Activated CD4-positive, alpha-beta T cell treated with anti-CD3 and anti-CD28 coated beads, Interleukin-2, Interleukin-6, amounts not matched to agents 100 ng/mL and 50 ng/mL, durations not matched to agents 16 hours and 8 hours (primary cell): ENCODE results near the gene PLEKHO2.

Experiments used
- DNase-seq: peaks from one replicate; pipeline ENCODE4 v3.0.0-alpha.2; 2020

Gene PLEKHO2

DNA sequence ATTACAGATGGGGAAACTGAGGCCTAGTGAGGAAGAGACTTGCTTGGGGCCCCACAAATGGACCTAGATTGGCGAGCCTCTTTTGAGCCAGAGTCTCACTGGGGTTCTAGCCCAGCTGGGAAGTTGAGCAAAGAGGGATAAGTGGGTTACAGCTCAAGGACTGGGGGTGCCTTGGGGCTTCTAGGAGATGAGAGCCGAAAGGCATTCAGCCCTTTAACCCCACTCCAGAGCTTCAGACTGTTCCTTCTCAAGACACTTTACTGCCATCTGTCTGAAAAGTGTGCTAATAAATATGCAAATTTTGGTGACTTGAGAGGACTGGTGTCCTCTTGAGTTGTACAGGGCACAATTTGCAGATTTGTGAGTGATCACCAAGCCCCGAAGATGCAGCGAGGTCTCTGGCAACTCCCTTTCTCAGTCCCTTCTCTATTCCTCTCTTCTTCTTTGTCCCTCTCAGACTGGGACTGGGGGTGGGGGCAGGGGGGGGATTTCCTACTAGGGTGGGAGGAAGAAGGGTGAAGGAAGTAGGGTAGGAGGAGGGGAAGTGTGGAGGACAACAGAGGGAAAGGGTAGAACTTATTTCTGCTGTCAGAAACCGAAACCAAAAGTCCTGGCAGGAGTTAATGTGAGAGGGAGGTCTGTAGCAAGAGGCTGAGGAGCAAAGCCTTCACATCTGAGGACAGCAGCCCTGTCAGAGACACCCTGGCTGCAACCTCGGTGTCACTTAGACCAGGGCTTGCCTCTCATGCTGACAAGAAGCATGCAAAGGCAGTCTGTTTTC is 53.8 kb downstream of the PLEKHO2 start:
- DNase-seq, result peak; percentile 75

DNA sequence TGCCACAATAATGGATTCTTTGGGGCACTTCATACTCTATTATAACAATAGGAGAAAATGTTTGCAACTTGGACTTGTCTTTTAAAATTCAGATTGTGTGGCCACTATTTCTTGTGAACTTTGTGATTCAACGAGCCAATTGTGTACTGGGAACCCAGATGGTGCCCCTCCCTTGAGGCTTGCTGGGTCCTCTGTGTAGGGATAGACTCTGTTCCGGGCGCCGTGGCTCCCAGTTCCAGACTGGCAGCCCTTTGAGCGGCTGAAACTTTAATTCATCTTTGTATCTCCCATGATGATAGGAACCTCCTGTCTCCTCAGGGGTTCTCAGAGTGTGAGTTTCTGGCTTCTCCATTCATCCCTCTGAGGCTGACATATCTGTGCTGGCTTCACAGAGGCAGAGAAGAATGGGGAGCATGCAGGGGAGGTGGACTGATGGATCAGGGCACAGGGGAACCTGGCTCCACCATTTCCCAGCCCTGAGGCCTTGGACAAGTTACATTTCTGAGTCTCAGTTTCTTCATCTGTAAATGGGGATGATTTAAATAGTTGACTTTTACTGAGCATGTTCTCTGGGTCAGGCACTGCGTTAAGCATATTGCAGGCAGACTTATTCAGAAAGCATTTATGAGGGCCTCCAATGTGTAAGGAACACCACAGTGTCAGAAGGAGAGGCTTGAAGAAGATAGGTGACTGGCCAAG is 54.8 kb downstream of the PLEKHO2 start:
- DNase-seq, result no peak

DNA sequence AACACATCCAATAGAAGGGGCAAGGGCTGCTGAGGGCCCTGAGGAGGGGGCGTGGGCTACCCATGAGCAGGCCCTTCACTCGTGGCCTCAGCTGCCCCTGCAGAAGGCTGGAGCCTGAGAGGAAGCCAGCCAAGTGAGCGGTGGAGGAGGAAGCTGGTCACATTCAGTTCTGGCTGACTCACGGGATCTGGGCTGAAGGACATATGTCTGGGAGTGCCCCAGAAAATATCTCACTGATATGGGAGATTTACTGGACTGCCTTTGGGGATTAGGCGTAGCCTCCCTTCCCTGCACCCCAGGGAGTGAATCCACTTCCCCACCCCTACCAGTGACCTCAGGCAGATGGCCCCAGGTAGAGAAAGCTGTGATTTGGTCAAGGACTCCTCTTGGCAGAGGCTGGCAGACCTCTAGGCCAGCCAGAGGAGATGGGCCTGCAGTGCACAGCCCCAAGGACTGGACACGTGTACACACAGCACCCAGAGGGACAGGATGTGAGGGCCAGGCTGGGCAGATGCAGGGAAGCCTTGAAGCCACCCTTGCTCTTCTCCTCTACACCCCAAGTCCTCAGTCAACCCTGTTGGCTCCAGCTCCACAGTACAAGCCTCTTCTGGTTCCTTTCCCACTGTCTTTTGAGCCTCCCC is 55.8 kb downstream of the PLEKHO2 start:
- DNase-seq, result no peak

DNA sequence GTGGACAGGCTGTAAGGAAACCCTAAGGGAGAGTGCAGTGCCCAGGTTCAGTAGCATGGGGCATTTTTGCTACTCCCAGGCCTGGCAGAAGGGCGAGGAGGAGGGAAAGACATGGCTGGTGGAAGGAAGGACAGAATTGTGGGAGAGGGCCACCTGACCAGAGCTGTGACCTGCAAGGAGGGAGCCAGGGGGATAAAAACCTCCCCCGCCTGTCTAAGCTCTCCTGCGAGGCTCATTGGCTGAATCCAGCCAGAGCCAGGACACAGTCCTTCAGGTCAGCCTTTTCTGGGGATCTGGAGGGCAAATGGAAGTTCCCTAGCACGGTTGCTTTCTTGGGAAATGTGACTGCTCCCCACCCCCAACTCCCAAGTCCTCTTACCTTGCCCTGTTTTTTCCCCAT is 56.7 kb downstream of the PLEKHO2 start:
- DNase-seq, result no peak

DNA sequence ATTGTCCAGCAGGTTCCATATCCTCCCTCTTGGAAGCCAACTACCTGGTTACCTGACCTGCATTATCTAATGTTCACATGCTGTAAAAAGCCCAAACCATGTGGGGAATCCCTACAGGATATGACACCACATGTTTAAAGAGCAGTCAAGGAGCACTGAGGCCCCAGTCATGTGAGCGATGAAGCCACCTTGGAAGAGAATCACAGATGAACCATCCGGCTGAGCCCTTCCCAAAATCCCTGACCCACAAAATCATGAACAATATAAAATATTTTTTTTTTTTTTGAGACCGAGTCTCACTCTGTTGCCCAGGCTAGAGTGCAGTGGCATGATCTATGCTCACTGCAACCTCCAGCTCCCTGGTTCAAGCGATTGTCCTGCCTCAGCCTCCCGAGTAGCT is 59.4 kb downstream of the PLEKHO2 start:
- DNase-seq, result no peak

DNA sequence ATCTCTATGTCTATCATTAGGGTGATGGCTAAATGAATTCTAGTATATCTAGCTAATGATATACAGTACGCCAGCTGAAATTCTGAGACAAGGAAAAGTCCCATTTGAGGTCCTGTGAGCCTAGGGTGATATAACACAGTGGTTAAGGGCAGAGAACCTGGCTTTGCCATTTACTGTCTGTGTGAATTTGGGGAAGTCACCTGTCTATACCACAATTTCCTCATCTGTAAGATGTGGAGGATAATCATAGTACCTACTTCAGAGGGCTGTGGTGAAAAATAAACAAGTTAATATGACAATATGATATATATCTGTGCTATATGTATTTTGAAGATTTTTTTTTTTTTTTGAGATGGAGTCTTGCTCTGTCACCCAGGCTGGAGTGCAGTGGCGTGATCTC is 60.2 kb downstream of the PLEKHO2 start:
- DNase-seq, result no peak

DNA sequence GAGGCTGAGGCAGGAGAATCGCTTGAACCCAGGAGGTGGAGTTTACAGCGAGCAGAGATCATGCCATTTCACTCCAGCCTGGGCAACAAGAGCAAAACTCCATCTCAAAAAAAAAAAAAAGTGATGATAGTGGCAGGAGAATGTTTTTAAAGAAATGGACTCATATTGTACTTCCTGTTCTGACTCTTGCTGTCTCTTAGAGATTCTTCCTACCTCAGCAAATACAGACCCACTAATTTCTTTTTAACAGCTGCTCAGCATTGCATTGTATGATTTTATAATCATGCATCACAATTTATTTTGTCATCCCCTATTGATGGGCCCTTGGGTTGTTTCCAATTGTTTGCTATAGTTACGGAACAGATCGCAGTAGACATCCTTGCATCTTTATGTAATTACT is 61.1 kb downstream of the PLEKHO2 start:
- no peak for DNase-seq

DNA sequence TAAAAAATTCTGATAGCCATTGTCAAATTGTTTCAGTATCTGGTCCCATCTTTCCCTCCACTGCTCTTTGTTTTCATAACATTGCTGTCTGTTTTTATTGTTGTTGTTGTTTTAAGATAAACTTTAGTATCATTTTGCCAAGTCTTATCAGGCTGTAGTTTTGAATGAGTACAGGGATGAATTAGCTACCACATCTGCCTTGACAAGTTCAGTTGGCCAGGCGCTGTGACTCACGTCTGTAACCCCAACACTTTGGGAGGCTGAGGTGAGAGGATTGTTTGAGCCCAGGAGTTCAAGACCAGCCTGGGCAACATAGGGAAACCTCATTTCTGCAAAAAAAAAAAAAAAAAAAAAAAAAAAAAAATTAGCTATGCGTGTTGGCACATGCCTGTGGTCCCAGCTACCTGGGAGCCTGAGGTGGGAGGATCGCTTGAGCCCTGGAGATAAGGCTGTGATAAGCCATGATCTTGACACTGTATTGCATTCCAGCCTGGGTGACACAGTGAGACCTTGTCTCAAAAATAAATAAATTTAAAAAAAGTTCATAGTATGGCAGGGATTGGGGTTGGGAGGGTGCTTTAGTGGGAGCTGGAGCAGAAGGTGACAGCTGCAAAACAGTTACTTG is 61.7 kb downstream of the PLEKHO2 start:
- DNase-seq, result no peak

DNA sequence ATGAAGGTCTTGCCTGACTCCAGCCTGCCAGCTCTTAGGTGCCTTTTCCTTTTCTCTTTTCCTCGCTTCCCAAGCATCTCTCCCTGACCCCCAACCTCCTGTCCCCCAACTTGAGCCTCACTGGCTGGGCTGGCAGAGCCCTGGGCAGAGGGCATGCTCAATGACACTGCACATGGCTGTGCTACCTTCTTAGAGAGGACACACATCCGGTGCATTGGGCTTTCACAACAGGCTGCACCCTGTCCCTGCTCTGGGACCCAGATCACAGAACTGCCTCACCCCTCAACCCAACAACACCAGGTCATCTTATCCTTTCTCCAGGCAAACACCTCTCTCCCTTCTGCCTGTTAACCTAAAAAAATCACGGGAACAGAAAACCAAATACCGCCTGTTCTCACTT is 62.5 kb downstream of the PLEKHO2 start:
- no peak for DNase-seq

DNA sequence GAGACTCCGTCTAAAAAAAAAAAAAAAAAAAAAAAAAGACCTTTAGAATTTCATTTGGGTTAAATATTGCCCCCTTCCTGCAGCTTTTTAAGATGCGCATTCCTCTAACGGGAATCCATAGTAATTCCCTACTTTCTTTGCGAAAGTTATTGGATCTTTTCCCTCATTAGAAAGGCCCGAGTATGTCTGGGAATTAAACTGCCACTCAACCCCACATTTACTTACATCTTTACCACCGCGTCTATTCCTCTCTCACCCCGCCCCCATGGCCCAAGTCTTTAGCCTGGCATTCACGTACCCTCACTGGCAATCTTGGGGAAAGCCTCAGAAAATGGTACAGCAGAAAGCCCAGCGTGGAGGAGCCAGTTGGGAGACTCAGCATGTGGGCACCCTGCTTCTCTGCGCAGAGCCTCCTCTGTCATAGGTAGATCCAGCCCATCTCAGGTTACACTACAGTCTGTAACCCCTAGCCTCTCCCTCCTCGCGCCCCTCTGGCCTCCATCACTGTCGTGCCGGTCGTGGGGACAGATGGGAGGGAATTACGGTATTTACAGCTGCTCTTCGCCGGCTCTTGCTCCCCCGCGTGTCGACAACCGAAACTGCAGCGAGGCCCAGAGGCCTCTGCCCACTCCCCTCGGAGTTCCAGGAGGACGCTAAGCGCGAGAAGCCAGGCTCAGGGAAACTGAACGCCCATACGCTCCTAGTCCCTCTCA is 63.6 kb downstream of the PLEKHO2 start:
- DNase-seq, result peak; percentile 87

DNA sequence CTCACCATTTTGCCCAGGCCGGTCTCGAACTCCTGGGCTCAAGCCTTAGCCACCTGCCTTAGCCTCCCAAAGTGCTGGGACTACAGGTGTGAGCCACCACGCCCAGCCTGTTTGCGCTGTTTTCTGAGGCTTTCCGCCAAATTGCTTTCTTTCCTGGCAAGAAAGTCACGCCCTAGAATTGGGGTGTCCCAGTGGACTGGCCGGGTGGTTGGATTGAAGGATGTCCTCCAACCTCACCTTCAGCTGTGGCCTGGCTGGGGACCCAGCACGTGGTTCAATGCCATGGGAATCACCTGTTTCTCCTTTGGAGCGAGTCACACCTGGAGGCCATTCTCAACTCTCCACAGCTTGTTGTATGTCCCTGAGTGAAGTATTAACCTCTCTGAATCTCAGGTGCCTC is 64.2 kb downstream of the PLEKHO2 start:
- DNase-seq, result no peak

DNA sequence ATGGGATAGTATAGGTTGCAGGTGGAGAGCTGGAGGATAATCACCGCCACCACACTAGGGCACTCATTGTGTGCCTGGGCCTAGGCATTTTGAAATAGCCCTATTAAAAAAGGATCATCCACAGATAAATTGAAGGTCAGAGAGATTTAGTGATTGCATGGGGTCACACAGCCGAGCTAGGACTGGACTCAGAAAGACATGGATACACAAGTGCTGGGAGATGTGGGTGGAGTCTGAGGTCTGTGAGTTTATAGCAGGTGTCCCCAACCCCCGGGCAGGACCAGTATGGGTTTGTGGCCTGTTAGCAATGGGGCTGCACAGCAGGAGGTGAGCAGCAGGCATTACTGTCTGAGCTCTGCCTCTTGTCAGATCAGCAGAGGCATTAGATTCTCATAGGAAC is 64.7 kb downstream of the PLEKHO2 start:
- DNase-seq, result no peak

DNA sequence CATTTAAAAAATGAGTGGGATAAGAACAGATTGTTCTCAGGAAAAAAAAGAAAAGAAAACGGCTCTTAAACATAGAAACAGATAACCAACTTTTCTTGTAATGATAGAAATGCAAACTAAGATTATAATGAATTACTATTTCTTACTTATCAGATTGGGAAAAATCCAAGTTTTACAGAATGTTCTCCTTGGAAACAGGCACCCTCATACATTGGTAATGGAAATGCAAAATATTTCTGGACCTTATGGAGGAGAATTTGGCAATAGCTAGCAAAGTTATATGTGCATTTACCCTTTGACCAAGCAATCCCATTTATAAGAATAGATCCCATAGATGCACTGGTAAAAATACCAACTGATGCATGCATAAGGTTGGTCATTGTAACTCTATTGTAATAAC is 66.3 kb downstream of the PLEKHO2 start:
- no peak for DNase-seq

DNA sequence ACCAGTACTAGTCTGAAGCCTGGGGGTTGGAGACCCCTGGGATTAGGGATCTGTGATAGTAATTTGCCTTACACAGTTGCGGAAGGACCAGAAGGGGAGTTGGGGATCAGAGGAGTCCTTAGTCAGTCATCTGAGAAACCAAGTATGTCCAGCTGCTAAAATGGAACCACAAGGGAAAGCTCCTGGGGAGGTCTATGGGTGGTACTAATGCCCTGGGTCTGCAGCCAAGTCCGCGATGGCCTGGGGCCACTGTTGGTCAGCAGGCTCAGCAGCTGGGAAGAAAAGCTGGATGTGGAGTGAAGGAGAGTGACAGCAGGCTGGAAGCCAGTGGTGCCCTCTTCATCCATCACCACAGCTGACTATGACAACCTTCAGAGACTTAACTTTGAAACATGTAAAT is 67.8 kb downstream of the PLEKHO2 start:
- DNase-seq, result no peak

DNA sequence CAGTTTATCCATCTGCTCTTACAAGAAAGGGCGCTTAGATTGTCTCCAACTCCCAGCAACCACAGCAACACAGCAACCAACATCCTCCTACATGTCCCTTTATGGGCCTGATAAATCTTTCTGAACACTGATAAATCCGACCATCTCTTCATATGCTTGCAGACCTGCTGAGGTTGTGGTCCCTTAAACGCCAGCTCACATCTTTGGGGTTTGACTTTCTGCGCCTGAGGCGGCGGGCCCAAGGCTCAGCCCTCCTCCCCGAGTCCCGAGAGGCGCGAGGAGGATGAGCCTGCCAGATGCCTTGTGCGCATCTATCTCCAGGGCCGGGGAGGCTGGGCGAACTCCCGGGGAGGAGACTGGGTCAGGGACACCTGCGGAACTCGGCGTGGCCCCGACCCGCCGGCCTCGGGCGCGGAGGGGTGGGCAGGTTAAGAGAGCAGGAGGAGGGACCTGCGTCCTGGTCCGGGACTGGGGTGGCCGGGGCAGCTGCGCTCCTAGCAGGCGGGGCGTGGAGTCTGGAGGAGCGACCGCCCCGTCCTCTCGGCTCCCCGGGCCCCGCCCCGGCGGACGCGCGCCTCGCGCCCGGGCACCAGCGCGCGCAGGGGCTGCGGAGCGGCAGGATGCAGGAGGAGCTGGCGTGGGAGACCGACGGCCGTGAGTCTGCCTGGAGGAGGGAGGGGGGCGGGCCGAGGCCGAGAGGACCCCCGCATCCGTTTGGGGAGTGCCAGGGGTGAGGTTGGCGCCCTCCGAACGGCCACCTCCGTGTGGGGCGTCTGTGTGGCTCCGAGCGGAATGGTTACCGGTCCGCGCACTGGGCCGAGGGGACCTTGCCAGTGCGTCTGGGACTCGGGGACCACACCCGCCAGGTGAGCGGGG is 69.8 kb downstream of the PLEKHO2 start, which contains the start of gene ANKDD1A:
TSS of gene ANKDD1A (plus strand) at position 592 of the 876 bp plus-strand sequence. CDS start at position 621, 29 bp downstream.
- DNase-seq, result peak; percentile 65

DNA sequence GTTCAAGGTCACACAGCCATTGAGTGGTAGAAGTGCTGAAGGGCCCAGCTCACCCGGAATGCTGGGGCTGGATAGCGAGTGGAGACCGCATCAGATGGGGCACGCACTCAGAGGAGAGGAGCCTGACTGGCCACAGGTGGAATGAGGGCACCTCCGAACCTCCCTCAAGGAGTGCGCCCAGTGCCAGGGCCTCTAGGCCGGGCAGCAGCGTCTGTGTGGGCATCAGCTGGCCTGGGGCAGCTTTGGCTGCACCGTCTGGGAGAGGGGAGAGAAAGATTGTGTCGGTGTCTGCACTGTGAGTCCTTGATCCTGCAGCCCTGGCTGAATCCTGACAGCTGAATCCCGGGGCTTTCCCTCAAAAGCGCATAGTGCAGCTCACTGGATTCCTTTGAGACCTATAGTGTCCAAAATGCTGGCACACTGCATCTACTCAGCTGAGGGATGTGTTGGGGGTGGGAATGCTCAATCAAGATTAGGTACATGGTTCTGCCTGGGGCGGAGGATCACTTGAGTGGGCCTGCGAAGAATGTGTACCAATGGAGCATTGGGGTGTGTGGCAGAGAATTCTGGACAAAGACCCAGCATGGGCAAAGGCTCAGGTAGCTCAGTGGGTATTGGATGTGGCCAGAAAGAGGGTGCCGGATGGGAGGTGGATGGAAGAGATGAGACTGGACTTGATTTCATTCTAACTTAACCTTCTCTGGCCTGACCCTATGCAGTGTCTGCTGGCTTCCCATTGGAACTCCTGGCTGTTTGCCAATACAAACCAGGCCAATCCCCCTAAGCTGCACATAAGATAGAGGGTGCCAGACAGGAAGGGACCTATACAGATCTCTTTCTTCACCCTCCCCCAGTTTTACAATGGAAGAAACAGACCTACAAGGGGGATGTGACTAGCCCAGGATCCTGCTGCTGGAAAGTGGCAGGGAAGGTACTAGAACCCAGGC is 70.9 kb downstream of the PLEKHO2 start:
- DNase-seq, result no peak

DNA sequence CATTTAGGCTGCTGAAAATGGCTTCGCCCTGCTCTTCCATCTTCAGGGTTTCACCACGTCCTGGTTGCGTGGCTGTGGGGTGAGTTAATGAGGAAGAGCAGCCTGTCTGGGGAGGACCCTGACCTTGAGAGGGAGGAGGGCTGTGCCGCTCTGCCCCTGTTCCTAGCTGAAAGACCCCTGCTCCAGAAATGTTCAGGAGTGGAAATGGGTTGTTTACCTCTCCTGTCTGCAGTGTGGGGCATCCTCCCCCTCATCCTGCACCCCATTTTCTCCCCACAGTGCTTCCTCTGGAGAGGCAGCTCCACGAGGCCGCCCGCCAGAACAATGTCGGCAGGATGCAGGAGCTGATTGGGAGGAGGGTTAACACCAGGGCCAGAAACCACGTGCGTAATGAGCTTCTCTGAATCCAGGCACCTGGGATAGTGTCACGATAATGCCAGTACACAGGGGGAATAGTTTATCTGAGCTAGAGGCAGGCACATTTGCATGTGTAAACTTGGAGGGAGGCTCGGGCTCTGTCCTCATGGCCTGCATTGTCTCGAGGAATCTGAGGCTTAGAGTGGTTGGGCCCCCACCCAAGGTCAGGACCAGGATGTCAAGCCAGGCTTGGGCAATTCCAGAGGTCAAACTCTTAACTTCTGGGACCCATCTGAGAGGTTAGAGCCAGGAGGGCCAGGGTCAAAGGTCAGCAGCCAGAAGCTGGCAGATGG is 74.0 kb downstream of the PLEKHO2 start:
- DNase-seq, result no peak

DNA sequence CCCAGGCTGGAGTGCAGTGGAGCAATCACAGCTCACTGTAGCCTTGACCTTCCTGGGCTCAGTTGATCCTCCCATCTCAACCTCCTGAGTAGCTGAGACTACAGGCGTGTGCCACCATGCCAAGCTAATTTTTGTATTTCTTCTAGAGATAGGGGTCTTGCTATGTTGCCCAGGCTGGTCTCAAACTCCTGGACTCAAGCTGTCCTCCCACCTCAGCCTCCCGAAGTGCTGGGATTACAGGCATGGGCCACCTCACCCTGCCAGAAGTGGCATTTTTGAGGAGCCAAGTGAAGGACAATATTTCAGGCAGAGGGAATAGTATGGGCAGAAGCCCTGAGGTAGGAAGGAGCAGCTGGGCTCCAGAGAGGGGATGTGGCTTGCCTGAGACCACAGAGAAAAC is 74.7 kb downstream of the PLEKHO2 start:
- DNase-seq, result no peak

DNA sequence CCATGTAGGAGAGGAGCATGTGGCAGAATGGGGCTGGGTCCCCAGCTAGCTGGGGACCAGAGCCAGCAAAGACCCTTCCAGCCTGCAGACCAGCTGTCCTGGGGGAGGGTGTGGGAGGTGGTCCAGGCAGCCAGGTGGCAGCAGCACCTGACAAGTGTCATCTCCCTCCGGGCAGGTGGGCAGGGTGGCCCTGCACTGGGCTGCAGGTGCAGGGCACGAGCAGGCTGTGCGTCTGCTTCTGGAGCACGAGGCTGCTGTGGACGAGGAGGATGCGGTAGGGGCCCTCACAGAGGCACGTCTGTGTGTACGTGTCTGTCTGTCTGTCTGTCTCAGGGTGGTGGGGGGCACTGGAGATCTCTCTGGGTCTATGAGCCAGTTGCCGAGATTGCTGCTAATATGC is 75.5 kb downstream of the PLEKHO2 start:
- DNase-seq, result no peak
